ENCODE measurements around the gene AJM1.
"Not testable (repeated sequence)": the region's sequence is repeated elsewhere in the genome, so short reads cannot be mapped to it uniquely, and the experiment has no call there.

AJM1 gene

GRCh38 chr9:136841646-136842379 is 465 bp upstream of the AJM1 start:
- H3K36me3 Mint-ChIP-seq = peaks cover 26 to 30% of the 10 kb centered on the region in 2 donors
- peaks cover 20 to 24% of the 10 kb centered on the region in 2 donors for H3K4me1 Mint-ChIP-seq
- peaks cover 4 to 18% of the 10 kb centered on the region in 2 donors for H3K27me3 Mint-ChIP-seq
- not testable (repeated sequence) for DNase-seq; H3K9me3 Mint-ChIP-seq; H3K27ac Mint-ChIP-seq; ATAC-seq (replicated peaks)
- peak overlapping the region; percentile 4 to 97 for H3K4me3 Mint-ChIP-seq

GRCh38 chr9:136843159-136843800 is 1.0 kb downstream of the AJM1 start:
- not testable (repeated sequence) for H3K9me3 Mint-ChIP-seq
- H3K36me3 Mint-ChIP-seq = peaks cover 31 to 33% of the 10 kb centered on the region in 2 donors
- peak overlapping the region; percentile 87 for H3K27ac Mint-ChIP-seq

GRCh38 chr9:136843801-136844740 is 1.8 kb downstream of the AJM1 start:
- peaks cover 23 to 26% of the 10 kb centered on the region in 2 donors for H3K36me3 Mint-ChIP-seq
- not testable (repeated sequence) for ATAC-seq (replicated peaks); H3K9me3 Mint-ChIP-seq
- H3K27me3 Mint-ChIP-seq = peaks cover 11 to 30% of the 10 kb centered on the region in 2 donors
- peak; percentile 50 for DNase-seq
- peak overlapping the region; percentile 87 for H3K27ac Mint-ChIP-seq
- H3K4me3 Mint-ChIP-seq = peak overlapping the region; percentile 57 to 63
- H3K4me1 Mint-ChIP-seq = peaks cover 30 to 37% of the 10 kb centered on the region in 2 donors

More at GRCh38 chr9:136843159-136843800, 1.0 kb downstream of the AJM1 start:
- H3K4me3 Mint-ChIP-seq = peak overlapping the region; percentile 57 to 63
- peak in 1 of 2 donors; percentile 5 for ATAC-seq (replicated peaks)
- peaks cover 30 to 37% of the 10 kb centered on the region in 2 donors for H3K4me1 Mint-ChIP-seq
- H3K27me3 Mint-ChIP-seq = peaks cover 11 to 30% of the 10 kb centered on the region in 2 donors
- DNase-seq = not testable (repeated sequence)

GRCh38 chr9:136844761-136845464 is 2.6 kb downstream of the AJM1 start:
- no peak for DNase-seq
- Mint-ChIP-seq H3K9me3 (no peaks in the 10 kb centered on the region), H3K36me3 (peaks cover 15 to 18% of the 10 kb centered on the region in 2 donors), H3K27ac (peak overlapping the region; percentile 47), H3K4me1 (peaks cover 34 to 41% of the 10 kb centered on the region in 2 donors), H3K27me3 (peaks cover 11 to 30% of the 10 kb centered on the region in 2 donors), H3K4me3 (peak overlapping the region; percentile 44 to 46)
- no peak for ATAC-seq (replicated peaks)

- Mint-ChIP-seq H3K27me3 (peaks cover 11 to 30% of the 10 kb centered on the region in 2 donors), H3K27ac (peak overlapping the region; percentile 47), H3K4me3 (peak overlapping the region in 1 of 2 donors; percentile 44), H3K4me1 (peaks cover 35 to 48% of the 10 kb centered on the region in 2 donors), H3K36me3 (peaks cover 13 to 18% of the 10 kb centered on the region in 2 donors), H3K9me3 (no peaks in the 10 kb centered on the region)
- no peak for ATAC-seq (replicated peaks)
- DNase-seq = no peak
These were observed 3.4 kb downstream of the AJM1 start for GRCh38 chr9:136845465-136846260.

GRCh38 chr9:136846376-136847087 is 4.3 kb downstream of the AJM1 start:
- peaks cover 12 to 21% of the 10 kb centered on the region in 2 donors for H3K36me3 Mint-ChIP-seq
- DNase-seq (no peak), ATAC-seq (replicated peaks) (no peak)
- peak overlapping the region; percentile 52 to 67 for H3K4me3 Mint-ChIP-seq
- H3K4me1 Mint-ChIP-seq = peaks cover 31 to 51% of the 10 kb centered on the region in 2 donors
- peaks cover 11 to 30% of the 10 kb centered on the region in 2 donors for H3K27me3 Mint-ChIP-seq
- H3K9me3 Mint-ChIP-seq = no peaks in the 10 kb centered on the region
- peak overlapping the region; percentile 94 for H3K27ac Mint-ChIP-seq

GRCh38 chr9:136847088-136847825 is 5.0 kb downstream of the AJM1 start:
- ATAC-seq (replicated peaks) (no peak), DNase-seq (no peak)
- H3K4me1 Mint-ChIP-seq = peaks cover 28 to 46% of the 10 kb centered on the region in 2 donors
- H3K27me3 Mint-ChIP-seq = peaks cover 11 to 29% of the 10 kb centered on the region in 2 donors
- peak overlapping the region; percentile 91 to 92 for H3K4me3 Mint-ChIP-seq
- peak overlapping the region; percentile 98 for H3K27ac Mint-ChIP-seq
- peaks cover 15 to 25% of the 10 kb centered on the region in 2 donors for H3K36me3 Mint-ChIP-seq
- no peaks in the 10 kb centered on the region for H3K9me3 Mint-ChIP-seq

- peaks cover 16 to 27% of the 10 kb centered on the region in 2 donors for H3K36me3 Mint-ChIP-seq
- H3K27me3 Mint-ChIP-seq = peaks cover 11 to 25% of the 10 kb centered on the region in 2 donors
- peak; percentile 32 to 36 for ATAC-seq (replicated peaks)
- peak; percentile 65 for DNase-seq
- peak overlapping the region; percentile 98 for H3K27ac Mint-ChIP-seq
- peak overlapping the region; percentile 91 to 92 for H3K4me3 Mint-ChIP-seq
- H3K9me3 Mint-ChIP-seq = no peaks in the 10 kb centered on the region
- H3K4me1 Mint-ChIP-seq = peaks cover 26 to 42% of the 10 kb centered on the region in 2 donors
These were observed 5.6 kb downstream of the AJM1 start for GRCh38 chr9:136847826-136848392.

- Mint-ChIP-seq H3K36me3 (peaks cover 16 to 27% of the 10 kb centered on the region in 2 donors), H3K9me3 (no peaks in the 10 kb centered on the region), H3K27me3 (peaks cover 11 to 25% of the 10 kb centered on the region in 2 donors), H3K4me1 (peaks cover 24 to 38% of the 10 kb centered on the region in 2 donors), H3K27ac (peak overlapping the region; percentile 94), H3K4me3 (peak overlapping the region; percentile 92 to 96)
- ATAC-seq (replicated peaks) = peak; percentile 10 to 14
- DNase-seq = no peak
These were observed 6.2 kb downstream of the AJM1 start for GRCh38 chr9:136848393-136849037.

GRCh38 chr9:136849038-136849959 is 7.0 kb downstream of the AJM1 start, which contains the start of gene PHPT1:
Gene PHPT1, plus strand, starts transcription at chr9:136849409. Its CDS starts 22 bp downstream, at chr9:136849431.
- Mint-ChIP-seq H3K36me3 (peaks cover 15 to 27% of the 10 kb centered on the region in 2 donors), H3K4me3 (peak within 1 kb of the TSS; percentile 92 to 96), H3K27ac (peak within 1 kb of the TSS; percentile 94), H3K27me3 (peaks cover 11 to 19% of the 10 kb centered on the region in 2 donors), H3K4me1 (peaks cover 19 to 32% of the 10 kb centered on the region in 2 donors), H3K9me3 (no peaks in the 10 kb centered on the region)
- peak; percentile 96 for DNase-seq
- ATAC-seq (replicated peaks) = peak; percentile 92 to 94

All from stimulated activated naive B cell treated with anti-CD40 and anti-IgM and Interleukin-4, amounts not matched to agents 10 μg/mL and 1 μg/mL and 100 μg/mL, for 72 hours (primary cell).